SU-DHL-6 (cell line): ENCODE results near the gene CIAO3.
"Not testable (repeated sequence)": the region's sequence is repeated elsewhere in the genome, so short reads cannot be mapped to it uniquely, and the experiment has no call there.

Source experiments
- H2AFZ ChIP-seq: fragments of 200-600 bp; sonication (generic); 2 replicates; pipeline ENCODE4 v1.6.1; 2014; ENCODE audit warnings: low read depth, mild to moderate bottlenecking, moderate library complexity, mixed read lengths, antibody characterized with exemption, low read length; ENCODE audit not compliant: severe bottlenecking
- H3F3A ChIP-seq: fragments of 200-600 bp; shearing (Covaris generic); 2 replicates; pipeline ENCODE4 v1.6.0; 2016; ENCODE audit warnings: antibody characterized with exemption, mild to moderate bottlenecking; ENCODE audit not compliant: insufficient read depth
- H3K27ac ChIP-seq: fragments of 200-600 bp; sonication (generic); 2 replicates; pipeline ENCODE4 v1.5.1; 2016; ENCODE audit warnings: low read depth, mild to moderate bottlenecking, low read length, moderate library complexity, mixed read lengths
- H3K27me3 ChIP-seq: fragments of 200-600 bp; sonication (generic), shearing (Covaris generic); 2 replicates; pipeline ENCODE4 v1.6.0; 2014; ENCODE audit warnings: mild to moderate bottlenecking, low read length
- H3K36me3 ChIP-seq: fragments of 200-600 bp; sonication (generic); 2 replicates; pipeline ENCODE4 v1.6.1; 2014; ENCODE audit warnings: mild to moderate bottlenecking, low read length, mixed read lengths
- H3K4me2 ChIP-seq: fragments of 300-600, 200-600 bp; shearing (Covaris generic), sonication (generic); 2 replicates; pipeline ENCODE4 v1.6.0; 2014; ENCODE audit warnings: low read length, low read depth, mild to moderate bottlenecking; ENCODE audit not compliant: poor library complexity, severe bottlenecking
- H3K4me3 ChIP-seq: fragments of 200-600 bp; sonication (generic); 2 replicates; pipeline ENCODE4 v1.5.1; 2014; ENCODE audit warnings: antibody characterized with exemption, low read length, mild to moderate bottlenecking, mixed read lengths; ENCODE audit not compliant: insufficient read depth, poor library complexity, severe bottlenecking
- H3K79me2 ChIP-seq: fragments of 200-600 bp; sonication (generic); 2 replicates; pipeline ENCODE4 v1.6.1; 2014; ENCODE audit warnings: mild to moderate bottlenecking, low read length, moderate library complexity; ENCODE audit not compliant: insufficient read depth
- H3K9ac ChIP-seq: fragments of 200-600 bp; sonication (generic); 2 replicates; pipeline ENCODE4 v1.7.0; 2014; ENCODE audit warnings: mild to moderate bottlenecking, low read length
- H3K9me2 ChIP-seq: fragments of 200-600 bp; sonication (generic); replicated peaks from 2 replicates; pipeline ENCODE4 v1.6.1; 2014; ENCODE audit warnings: low read length; ENCODE audit not compliant: insufficient read depth
- H3K9me3 ChIP-seq: fragments of 200-600 bp; sonication (generic); 2 replicates; pipeline ENCODE4 v1.6.1; 2014; ENCODE audit warnings: low read length, mixed read lengths; ENCODE audit not compliant: insufficient read depth
- H4K20me1 ChIP-seq: fragments of 200-600 bp; sonication (generic); 2 replicates; pipeline ENCODE4 v1.6.1; 2014; ENCODE audit warnings: low read depth, mild to moderate bottlenecking, antibody characterized with exemption, low read length, moderate library complexity, mixed read lengths
- CTCF ChIP-seq: fragments of 200-600 bp; sonication (generic); IDR thresholded peaks from one replicate; pipeline ENCODE4 v1.5.1; 2017; ENCODE audit warnings: antibody characterized with exemption, mild to moderate bottlenecking, low read length, moderate library complexity; ENCODE audit not compliant: insufficient read depth, poor library complexity, severe bottlenecking
- EZH2phosphoT487 ChIP-seq: fragments of 200-600 bp; sonication (generic), shearing (Covaris generic); conservative IDR thresholded peaks from 2 replicates; pipeline ENCODE4 v1.6.1; 2018; ENCODE audit warnings: mild to moderate bottlenecking, antibody characterized with exemption, low read length, moderate library complexity, mixed read lengths

Gene CIAO3

GRCh38 chr16:693766-694165 is 47.0 kb downstream of the CIAO3 start:
- Histone ChIP-seq H2AFZ (no peak overlapping the region), H3K27ac (no peak overlapping the region), H3K9me3 (no peaks in the 10 kb centered on the region), H3K79me2 (no peaks in the 10 kb centered on the region), H4K20me1 (no peaks in the 10 kb centered on the region), H3K27me3 (no peaks in the 10 kb centered on the region), H3K9me2 (no peaks in the 10 kb centered on the region), H3K4me2 (no peak overlapping the region), H3F3A (0 out of 2 replicates have a peak, but pooled peaks cover 3% of the 10 kb centered on the region), H3K4me3 (no peak overlapping the region), H3K36me3 (no peaks in the 10 kb centered on the region), H3K9ac (no peak overlapping the region)
- TF ChIP-seq CTCF, result no peak
- TF ChIP-seq EZH2phosphoT487, result no peak

- H2AFZ ChIP-seq, result no peak overlapping the region
- no peaks in the 10 kb centered on the region for H3K9me2 ChIP-seq
- H3F3A ChIP-seq, result 0 out of 2 replicates have a peak, but pooled peaks cover 3% of the 10 kb centered on the region
- H3K79me2 ChIP-seq, result no peaks in the 10 kb centered on the region
- H3K9ac ChIP-seq, result no peak overlapping the region
- no peak overlapping the region for H3K4me3 ChIP-seq
- H3K9me3 ChIP-seq, result no peaks in the 10 kb centered on the region
- no peaks in the 10 kb centered on the region for H4K20me1 ChIP-seq
- TF ChIP-seq CTCF (no peak), EZH2phosphoT487 (no peak)
- no peak overlapping the region for H3K4me2 ChIP-seq
- no peak overlapping the region for H3K27ac ChIP-seq
- H3K27me3 ChIP-seq, result no peaks in the 10 kb centered on the region
- H3K36me3 ChIP-seq, result no peaks in the 10 kb centered on the region
Measured at GRCh38 chr16:693364-693763, 47.4 kb downstream of the CIAO3 start.

- H3K9me3 ChIP-seq, result no peaks in the 10 kb centered on the region
- H3F3A ChIP-seq, result 0 out of 2 replicates have a peak, but pooled peaks cover 3% of the 10 kb centered on the region
- H3K27me3 ChIP-seq, result no peaks in the 10 kb centered on the region
- no peak overlapping the region for H3K9ac ChIP-seq
- no peaks in the 10 kb centered on the region for H3K79me2 ChIP-seq
- no peak for TF ChIP-seq CTCF
- no peak for TF ChIP-seq EZH2phosphoT487
- no peak overlapping the region for H3K4me3 ChIP-seq
- no peaks in the 10 kb centered on the region for H3K9me2 ChIP-seq
- H2AFZ ChIP-seq, result no peak overlapping the region
- no peak overlapping the region for H3K4me2 ChIP-seq
- no peaks in the 10 kb centered on the region for H3K36me3 ChIP-seq
- no peak overlapping the region for H3K27ac ChIP-seq
- no peaks in the 10 kb centered on the region for H4K20me1 ChIP-seq
Measured at GRCh38 chr16:692356-693108, 48.3 kb downstream of the CIAO3 start.

- H3F3A ChIP-seq, H3K79me2 ChIP-seq, H3K4me2 ChIP-seq, H3K9ac ChIP-seq, H3K27ac ChIP-seq, H3K4me3 ChIP-seq, H3K27me3 ChIP-seq, H3K36me3 ChIP-seq, H4K20me1 ChIP-seq, H3K9me2 ChIP-seq, H2AFZ ChIP-seq, H3K9me3 ChIP-seq: not testable (repeated sequence)
Measured at GRCh38 chr16:691242-691641, 49.6 kb downstream of the CIAO3 start.
